SH-SY5Y (cell line): ENCODE data around the gene SRGAP3.

ENCODE experiments used
- GATA2 ChIP-seq: IDR thresholded peaks from 2 replicates; pipeline ENCODE4 v1.6.1; 2011; ENCODE audit warnings: mild to moderate bottlenecking, low read depth, low read length
- GATA3 ChIP-seq: IDR thresholded peaks from 2 replicates; pipeline ENCODE4 v1.6.1; 2011; ENCODE audit warnings: low read depth, mild to moderate bottlenecking, low read length, moderate library complexity

DNA sequence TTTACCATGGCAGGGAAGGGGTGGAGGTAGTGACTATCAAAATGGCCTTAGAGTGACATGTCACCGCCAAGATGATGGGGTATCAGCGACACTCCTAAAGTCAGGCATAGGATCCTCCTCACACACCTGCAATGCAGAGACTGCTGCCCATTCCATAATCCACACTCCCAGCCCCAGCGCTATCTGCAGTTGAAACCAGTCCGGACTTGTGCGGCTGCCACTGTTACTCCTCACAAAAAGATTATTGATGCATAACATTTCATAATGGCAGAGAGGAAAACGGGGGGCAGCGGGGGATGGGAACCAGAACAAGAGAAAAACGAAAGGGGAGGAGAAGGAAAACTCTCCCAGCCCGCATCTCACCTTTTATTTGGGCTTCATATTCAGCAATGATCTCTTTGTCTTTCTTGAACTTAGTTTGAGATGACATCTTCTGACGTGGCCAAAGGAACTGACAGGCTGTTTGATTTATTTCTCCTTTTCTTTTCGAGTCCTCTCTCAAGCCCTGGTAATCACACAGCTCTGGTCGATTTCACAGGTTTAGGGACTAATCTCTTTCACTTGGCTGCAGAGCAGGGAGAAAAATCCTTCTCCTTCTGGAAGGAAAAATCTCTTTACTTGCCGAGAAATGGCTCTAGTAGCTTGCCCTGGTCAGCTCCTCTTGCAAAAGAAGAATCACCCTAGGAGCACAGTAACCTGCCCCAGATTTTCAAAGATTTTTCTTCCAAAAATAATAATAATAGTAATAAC is 749 bp downstream of the SRGAP3 start:
- TF ChIP-seq GATA3 (no peak), GATA2 (no peak)
